ENCODE measurements around the gene TRIM52. TPM values are rescaled to one million over a fixed set of nuclear protein-coding genes. Genes with fewer than 3 reads are reported as not detected.

Gene TRIM52
- total and polyA plus RNA-seq, 5 donors from 2014 or later: 28.0 to 40.3 (median 35.7) TPM

DNA sequence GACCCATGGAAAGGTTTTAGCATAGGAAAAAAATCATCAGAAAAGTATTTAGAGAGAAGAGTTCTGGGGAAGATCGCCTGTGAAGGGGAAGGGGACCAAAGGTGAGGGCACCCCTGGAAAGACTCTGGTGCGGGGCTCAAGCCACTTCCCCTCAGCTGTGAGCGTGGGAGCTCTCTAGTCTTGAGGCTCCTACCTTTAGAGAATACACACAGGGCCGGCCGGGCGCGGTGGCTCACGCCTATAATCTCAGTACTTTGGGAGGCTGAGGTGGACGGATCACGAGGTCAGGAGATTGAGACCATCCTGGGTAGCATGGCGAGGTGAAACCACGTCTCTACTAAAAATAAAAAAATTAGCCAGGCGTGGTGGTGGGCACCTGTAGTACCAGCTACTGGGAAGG is 30.9 kb downstream of the TRIM52 start:
- Histone ChIP-seq H3K27ac (ENCODE audit: insufficient read depth, low read length, poor library complexity, severe bottlenecking) (no peak overlapping the region), H3K4me1 (ENCODE audit: control insufficient read depth, insufficient read depth, low read length, poor library complexity, severe bottlenecking) (peaks cover 14% of the 10 kb centered on the region), H3K9me3 (ENCODE audit: control insufficient read depth in 2 of 2, low read length in 2 of 2) (no peaks in the 10 kb centered on the region), H3K36me3 (ENCODE audit: control insufficient read depth, insufficient read depth, low read length) (peaks cover 32% of the 10 kb centered on the region), H3K27me3 (ENCODE audit: control insufficient read depth, insufficient read depth, low read length) (no peaks in the 10 kb centered on the region), H3K4me3 (ENCODE audit: low read depth, low read length) (no peak overlapping the region)
- Mint-ChIP-seq H3K27me3 (no peaks in the 10 kb centered on the region), H3K27ac (peak overlapping the region; percentile 11 to 88 (median 48)), H3K4me3 (no peak overlapping the region), H3K36me3 (peaks cover 26% of the 10 kb centered on the region), H3K4me1 (peaks cover 8 to 35% (median 24%) of the 10 kb centered on the region in 4 donors), H3K9me3 (peaks cover 0 to 2% (median 0%) of the 10 kb centered on the region in 7 donors)
- no peak for ATAC-seq (ENCODE audit: low read depth in 2 of 2)
- DNase-seq: no peak

- DNase-seq (peak; percentile 34 to 46 (median 45)), ATAC-seq (ENCODE audit: low read depth in 2 of 2) (no peak)
- Histone ChIP-seq H3K9me3 (ENCODE audit: control insufficient read depth in 2 of 2, low read length in 2 of 2) (no peaks in the 10 kb centered on the region), H3K4me3 (ENCODE audit: low read depth, low read length) (peak overlapping the region; percentile 83), H3K27me3 (ENCODE audit: control insufficient read depth, insufficient read depth, low read length) (no peaks in the 10 kb centered on the region), H3K4me1 (ENCODE audit: control insufficient read depth, insufficient read depth, low read length, poor library complexity, severe bottlenecking) (peaks cover 29% of the 10 kb centered on the region), H3K36me3 (ENCODE audit: control insufficient read depth, insufficient read depth, low read length) (no peaks in the 10 kb centered on the region), H3K27ac (ENCODE audit: insufficient read depth, low read length, poor library complexity, severe bottlenecking) (peak overlapping the region; percentile 98)
- Mint-ChIP-seq H3K27ac (peak overlapping the region; percentile 98 to 100 (median 99)), H3K9me3 (peaks cover 0 to 10% (median 2%) of the 10 kb centered on the region in 7 donors), H3K4me3 (peak overlapping the region; percentile 97 to 99 (median 98)), H3K27me3 (peaks cover 24% of the 10 kb centered on the region), H3K36me3 (peaks cover 10% of the 10 kb centered on the region), H3K4me1 (peaks cover 26 to 66% (median 47%) of the 10 kb centered on the region in 4 donors)
Observed at GRCh38 chr5:181224390-181225229, 36.3 kb downstream of the TRIM52 start.

DNA sequence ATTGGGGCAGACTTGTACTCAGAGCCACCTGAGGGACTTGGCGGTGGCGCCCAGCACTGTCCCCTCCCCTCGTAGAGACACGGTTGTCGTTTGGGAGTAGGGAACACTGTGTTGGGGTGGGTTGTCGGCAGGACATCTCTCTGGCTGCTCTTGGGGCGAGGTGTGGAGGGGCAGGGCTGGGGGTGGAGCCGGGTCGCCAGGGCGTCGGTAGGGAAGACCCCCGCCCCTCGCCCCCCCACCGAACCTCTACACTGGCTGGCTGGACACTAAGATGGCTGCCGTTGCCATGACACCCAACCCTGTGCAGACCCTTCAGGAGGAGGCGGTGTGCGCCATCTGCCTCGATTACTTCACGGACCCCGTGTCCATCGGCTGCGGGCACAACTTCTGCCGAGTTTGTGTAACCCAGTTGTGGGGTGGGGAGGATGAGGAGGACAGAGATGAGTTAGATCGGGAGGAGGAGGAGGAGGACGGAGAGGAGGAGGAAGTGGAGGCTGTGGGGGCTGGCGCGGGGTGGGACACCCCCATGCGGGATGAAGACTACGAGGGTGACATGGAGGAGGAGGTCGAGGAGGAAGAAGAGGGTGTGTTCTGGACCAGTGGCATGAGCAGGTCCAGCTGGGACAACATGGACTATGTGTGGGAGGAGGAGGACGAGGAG is 37.1 kb downstream of the TRIM52 start:
- peak overlapping the region; percentile 97 to 99 (median 98) for H3K4me3 Mint-ChIP-seq
- DNase-seq: no peak
- Histone ChIP-seq H3K36me3 (ENCODE audit: control insufficient read depth, insufficient read depth, low read length) (no peaks in the 10 kb centered on the region), H3K4me1 (ENCODE audit: control insufficient read depth, insufficient read depth, low read length, poor library complexity, severe bottlenecking) (peaks cover 29% of the 10 kb centered on the region), H3K4me3 (ENCODE audit: low read depth, low read length) (peak overlapping the region; percentile 83), H3K9me3 (ENCODE audit: control insufficient read depth in 2 of 2, low read length in 2 of 2) (no peaks in the 10 kb centered on the region), H3K27me3 (ENCODE audit: control insufficient read depth, insufficient read depth, low read length) (no peaks in the 10 kb centered on the region), H3K27ac (ENCODE audit: insufficient read depth, low read length, poor library complexity, severe bottlenecking) (peak overlapping the region; percentile 98)
- H3K36me3 Mint-ChIP-seq: peaks cover 5% of the 10 kb centered on the region
- peaks cover 21 to 60% (median 41%) of the 10 kb centered on the region in 4 donors for H3K4me1 Mint-ChIP-seq
- peaks cover 24% of the 10 kb centered on the region for H3K27me3 Mint-ChIP-seq
- H3K9me3 Mint-ChIP-seq: peaks cover 0 to 10% (median 2%) of the 10 kb centered on the region in 7 donors
- peak overlapping the region; percentile 99 to 100 (median 100) for H3K27ac Mint-ChIP-seq
- ATAC-seq (ENCODE audit: low read depth in 2 of 2): peak; percentile 0 to 1

- peak within 1 kb of the TSS; percentile 87 for H3K4me3 ChIP-seq (ENCODE audit: low read depth, low read length)
- Mint-ChIP-seq H3K36me3 (peaks cover 6% of the 10 kb centered on the region), H3K9me3 (peaks cover 0 to 14% (median 2%) of the 10 kb centered on the region in 7 donors), H3K27me3 (peaks cover 30% of the 10 kb centered on the region), H3K4me3 (peak within 1 kb of the TSS; percentile 97 to 99 (median 98)), H3K4me1 (peaks cover 23 to 63% (median 43%) of the 10 kb centered on the region in 4 donors), H3K27ac (peak within 1 kb of the TSS; percentile 99 to 100 (median 100))
- peaks cover 29% of the 10 kb centered on the region for H3K4me1 ChIP-seq (ENCODE audit: control insufficient read depth, insufficient read depth, low read length, poor library complexity, severe bottlenecking)
- H3K27ac ChIP-seq (ENCODE audit: insufficient read depth, low read length, poor library complexity, severe bottlenecking): peak within 1 kb of the TSS; percentile 98
- H3K9me3 ChIP-seq (ENCODE audit: control insufficient read depth in 2 of 2, low read length in 2 of 2): no peaks in the 10 kb centered on the region
- ATAC-seq (ENCODE audit: low read depth in 2 of 2) (peak; percentile 78), DNase-seq (peak; percentile 93 to 99 (median 98))
- no peaks in the 10 kb centered on the region for H3K36me3 ChIP-seq (ENCODE audit: control insufficient read depth, insufficient read depth, low read length)
- H3K27me3 ChIP-seq (ENCODE audit: control insufficient read depth, insufficient read depth, low read length): no peaks in the 10 kb centered on the region
Observed at GRCh38 chr5:181223058-181223728, 37.8 kb downstream of the TRIM52 start, which contains the start of gene TRIM41. Gene TRIM41 (plus strand): TSS chr5:181223281. CDS start chr5:181224000, 719 bp downstream.

DNA sequence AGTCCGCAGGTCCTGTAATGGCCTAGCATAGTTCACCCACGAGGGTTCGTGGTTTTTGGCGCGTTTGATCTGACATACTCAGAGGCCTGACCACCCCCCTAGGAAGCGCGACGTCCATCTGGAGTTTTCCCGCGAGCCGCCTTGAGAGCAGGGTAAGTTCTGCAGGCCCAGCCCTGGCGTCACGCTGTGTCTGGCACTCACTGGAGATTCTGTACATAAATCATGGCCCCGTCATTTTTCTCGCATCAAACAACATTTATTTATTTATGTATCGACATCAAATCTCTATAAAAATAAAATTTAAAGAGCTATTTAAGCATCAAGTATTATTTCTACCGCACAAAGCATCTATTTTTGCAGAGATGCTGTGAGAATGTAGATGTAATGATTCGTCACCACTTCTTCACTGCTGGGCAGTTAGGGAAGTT is 38.3 kb downstream of the TRIM52 start:
- peaks cover 33% of the 10 kb centered on the region for H3K4me1 ChIP-seq (ENCODE audit: control insufficient read depth, insufficient read depth, low read length, poor library complexity, severe bottlenecking)
- Mint-ChIP-seq H3K27ac (peak overlapping the region; percentile 99 to 100 (median 100)), H3K27me3 (peaks cover 35% of the 10 kb centered on the region), H3K9me3 (peaks cover 0 to 16% (median 2%) of the 10 kb centered on the region in 7 donors), H3K4me3 (peak overlapping the region; percentile 97 to 99 (median 98)), H3K4me1 (peaks cover 27 to 69% (median 48%) of the 10 kb centered on the region in 4 donors), H3K36me3 (peaks cover 9% of the 10 kb centered on the region)
- no peaks in the 10 kb centered on the region for H3K27me3 ChIP-seq (ENCODE audit: control insufficient read depth, insufficient read depth, low read length)
- H3K4me3 ChIP-seq (ENCODE audit: low read depth, low read length): peak overlapping the region; percentile 87
- peak overlapping the region; percentile 98 for H3K27ac ChIP-seq (ENCODE audit: insufficient read depth, low read length, poor library complexity, severe bottlenecking)
- DNase-seq: no peak
- no peak for ATAC-seq (ENCODE audit: low read depth in 2 of 2)
- no peaks in the 10 kb centered on the region for H3K36me3 ChIP-seq (ENCODE audit: control insufficient read depth, insufficient read depth, low read length)
- H3K9me3 ChIP-seq (ENCODE audit: control insufficient read depth in 2 of 2, low read length in 2 of 2): no peaks in the 10 kb centered on the region

GRCh38 chr5:181221792-181222629 is 38.9 kb downstream of the TRIM52 start:
- Mint-ChIP-seq H3K9me3 (peaks cover 0 to 16% (median 2%) of the 10 kb centered on the region in 7 donors), H3K27ac (peak overlapping the region; percentile 99 to 100 (median 100)), H3K4me3 (peak overlapping the region; percentile 97 to 99 (median 98)), H3K27me3 (peaks cover 35% of the 10 kb centered on the region), H3K36me3 (peaks cover 9% of the 10 kb centered on the region), H3K4me1 (peaks cover 27 to 72% (median 48%) of the 10 kb centered on the region in 4 donors)
- DNase-seq (peak; percentile 91 to 94 (median 91)), ATAC-seq (ENCODE audit: low read depth in 2 of 2) (peak; percentile 15)
- H3K27me3 ChIP-seq (ENCODE audit: control insufficient read depth, insufficient read depth, low read length): no peaks in the 10 kb centered on the region
- no peaks in the 10 kb centered on the region for H3K9me3 ChIP-seq (ENCODE audit: control insufficient read depth in 2 of 2, low read length in 2 of 2)
- peaks cover 36% of the 10 kb centered on the region for H3K4me1 ChIP-seq (ENCODE audit: control insufficient read depth, insufficient read depth, low read length, poor library complexity, severe bottlenecking)
- peak overlapping the region; percentile 98 for H3K27ac ChIP-seq (ENCODE audit: insufficient read depth, low read length, poor library complexity, severe bottlenecking)
- no peaks in the 10 kb centered on the region for H3K36me3 ChIP-seq (ENCODE audit: control insufficient read depth, insufficient read depth, low read length)
- H3K4me3 ChIP-seq (ENCODE audit: low read depth, low read length): peak overlapping the region; percentile 87
